H9 (cell line): Measurements from ENCODE around the gene ADAM11. TPM values are rescaled to one million over a fixed set of nuclear protein-coding genes. Genes with fewer than 3 reads are reported as not detected.

Source experiments
- DNase-seq: peaks from one replicate; pipeline ENCODE4 v3.0.0-alpha.2; 2017
- H2AFZ ChIP-seq: one replicate; pipeline ENCODE4 v1.6.1; 2013; ENCODE audit warnings: mild to moderate bottlenecking, low read length, control low read depth, moderate library complexity
- H2AK5ac ChIP-seq: 2 replicates; pipeline ENCODE4 v1.6.1; 2013; ENCODE audit warnings: low read length, control low read depth, mixed read lengths; ENCODE audit not compliant: insufficient read length
- H2BK120ac ChIP-seq: one replicate; pipeline ENCODE4 v1.6.1; 2013; ENCODE audit warnings: low read depth, mild to moderate bottlenecking, low read length, control low read depth, inconsistent platforms; ENCODE audit not compliant: poor library complexity, severe bottlenecking
- H2BK12ac ChIP-seq: 2 replicates; pipeline ENCODE4 v1.6.1; 2013; ENCODE audit warnings: low read length, control low read depth, mixed read lengths, low read depth; ENCODE audit not compliant: insufficient read length
- H2BK15ac ChIP-seq: 2 replicates; pipeline ENCODE4 v1.6.1; 2013; ENCODE audit warnings: low read depth, low read length, control low read depth
- H2BK20ac ChIP-seq: one replicate; pipeline ENCODE4 v1.6.1; 2013; ENCODE audit warnings: low read depth, mild to moderate bottlenecking, low read length, control low read depth, inconsistent platforms; ENCODE audit not compliant: poor library complexity, severe bottlenecking
- H2BK5ac ChIP-seq: 2 replicates; pipeline ENCODE4 v1.6.1; 2013; ENCODE audit warnings: low read length, control low read depth, mixed read lengths; ENCODE audit not compliant: insufficient read length
- H3K14ac ChIP-seq: 2 replicates; pipeline ENCODE4 v1.6.1; 2013; ENCODE audit warnings: low read length, control low read depth; ENCODE audit not compliant: insufficient read depth
- H3K18ac ChIP-seq: 2 replicates; pipeline ENCODE4 v1.6.1; 2013; ENCODE audit warnings: low read depth, mild to moderate bottlenecking, mixed read lengths, low read length, control low read depth; ENCODE audit not compliant: insufficient read length
- H3K23ac ChIP-seq: 2 replicates; pipeline ENCODE4 v1.6.1; 2013; ENCODE audit warnings: low read length, control low read depth, mixed read lengths, low read depth; ENCODE audit not compliant: insufficient read length
- H3K23me2 ChIP-seq: 2 replicates; pipeline ENCODE4 v1.6.1; 2013; ENCODE audit warnings: low read depth, mild to moderate bottlenecking, mixed read lengths, low read length, control low read depth; ENCODE audit not compliant: insufficient read length, poor library complexity, severe bottlenecking
- H3K27ac ChIP-seq: 2 replicates; pipeline ENCODE4 v1.5.1; 2013; ENCODE audit warnings: low read length, control low read depth, mixed read lengths, low read depth; ENCODE audit not compliant: insufficient read length
- H3K27me3 ChIP-seq: 2 replicates; pipeline ENCODE4 v1.6.1; 2013; ENCODE audit warnings: low read length, control low read depth, inconsistent platforms; ENCODE audit not compliant: insufficient read depth
- H3K4ac ChIP-seq: 2 replicates; pipeline ENCODE4 v1.6.1; 2013; ENCODE audit warnings: low read depth, mild to moderate bottlenecking, control low read depth, inconsistent platforms, low read length, moderate library complexity
- H3K4me1 ChIP-seq: 2 replicates; pipeline ENCODE4 v1.6.1; 2013; ENCODE audit warnings: low read length, control low read depth, inconsistent platforms; ENCODE audit not compliant: insufficient read depth
- H3K4me2 ChIP-seq: 2 replicates; pipeline ENCODE4 v1.6.1; 2013; ENCODE audit warnings: low read length, control low read depth, mixed read lengths; ENCODE audit not compliant: insufficient read length, insufficient read depth
- H3K56ac ChIP-seq: 2 replicates; pipeline ENCODE4 v1.6.1; 2013; ENCODE audit warnings: low read depth, mild to moderate bottlenecking, mixed read lengths, low read length, control low read depth; ENCODE audit not compliant: insufficient read length
- H3K79me1 ChIP-seq: 2 replicates; pipeline ENCODE4 v1.6.1; 2013; ENCODE audit warnings: low read depth, mild to moderate bottlenecking, moderate library complexity, low read length, control low read depth, inconsistent platforms; ENCODE audit not compliant: insufficient read depth, poor library complexity, severe bottlenecking
- H3K79me2 ChIP-seq: 2 replicates; pipeline ENCODE4 v1.6.1; 2013; ENCODE audit warnings: low read length, control low read depth, inconsistent platforms; ENCODE audit not compliant: insufficient read depth
- H3K9ac ChIP-seq: 2 replicates; pipeline ENCODE4 v1.6.1; 2013; ENCODE audit warnings: low read length, control low read depth, mixed read lengths; ENCODE audit not compliant: insufficient read length; ENCODE audit errors: extremely low read depth
- H3K9me3 ChIP-seq: one replicate; pipeline ENCODE4 v1.6.1; 2013; ENCODE audit warnings: low read depth, low read length, inconsistent platforms; ENCODE audit not compliant: control insufficient read depth
- H3T11ph ChIP-seq: one replicate; pipeline ENCODE4 v1.6.1; 2013; ENCODE audit warnings: mild to moderate bottlenecking, low read length, control low read depth, inconsistent platforms
- H4K20me1 ChIP-seq: one replicate; pipeline ENCODE4 v1.6.1; 2013; ENCODE audit not compliant: control insufficient read depth, insufficient read length, insufficient read depth
- H4K5ac ChIP-seq: 2 replicates; pipeline ENCODE4 v1.6.1; 2013; ENCODE audit warnings: low read depth, mild to moderate bottlenecking, mixed read lengths, low read length, control low read depth; ENCODE audit not compliant: insufficient read length
- H4K8ac ChIP-seq: replicated peaks from 2 replicates; pipeline ENCODE4 v1.6.1; 2013; ENCODE audit warnings: low read length, control low read depth, mixed read lengths, low read depth; ENCODE audit not compliant: insufficient read length
- H4K91ac ChIP-seq: 2 replicates; pipeline ENCODE4 v1.6.1; 2013; ENCODE audit warnings: low read depth, mild to moderate bottlenecking, moderate library complexity, mixed read lengths, low read length, control low read depth; ENCODE audit not compliant: insufficient read length
- H3K27ac Mint-ChIP-seq, 3 experiments: 2 replicates in 2 of 3; 3 replicates in 1 of 3; pipeline ENCODE4 v1.8.0; 2020 to 2021; ENCODE audit warnings: mixed read lengths in 3 of 3, mild to moderate bottlenecking in 1 of 3, moderate library complexity in 1 of 3
- H3K27me3 Mint-ChIP-seq: 2 replicates; pipeline ENCODE4 v1.8.0; 2021; ENCODE audit warnings: low read depth, mild to moderate bottlenecking, moderate library complexity, mixed read lengths
- H3K36me3 Mint-ChIP-seq, 3 experiments: 2 replicates in 2 of 3; 3 replicates in 1 of 3; pipeline ENCODE4 v1.8.0; 2020 to 2021; ENCODE audit warnings: low read depth in 3 of 3, mixed read lengths in 3 of 3; ENCODE audit not compliant: insufficient read depth in 1 of 3
- H3K4me1 Mint-ChIP-seq, 2 experiments: 2 replicates each; pipeline ENCODE4 v1.8.0; 2020; ENCODE audit warnings: mixed read lengths in 2 of 2
- H3K4me3 Mint-ChIP-seq, 2 experiments: 2 replicates in 1 of 2; 3 replicates in 1 of 2; pipeline ENCODE4 v1.8.0; 2020 to 2021; ENCODE audit warnings: mild to moderate bottlenecking in 2 of 2, mixed read lengths in 2 of 2, moderate library complexity in 1 of 2
- H3K9me3 Mint-ChIP-seq, 2 experiments: 2 replicates in 1 of 2; 3 replicates in 1 of 2; pipeline ENCODE4 v1.8.0; 2020; ENCODE audit warnings: mild to moderate bottlenecking in 2 of 2, mixed read lengths in 2 of 2, moderate library complexity in 1 of 2
- CTCF ChIP-seq: fragments of 200-600 bp; sonication (generic); conservative IDR thresholded peaks from 3 replicates; pipeline ENCODE4 v1.8.0; 2021; ENCODE audit warnings: antibody characterized with exemption, mild to moderate bottlenecking
- WGBS: extraction: QIAGEN DNeasy Blood & Tissue Kit; methylation state at CpG from one replicate; pipeline ENCODE4 v1.1.7; 2013; ENCODE audit warnings: missing lambda C conversion rate, low lambda C conversion rate, mixed read lengths; ENCODE audit not compliant: insufficient read length; ENCODE audit errors: extremely low coverage; 5-methylcytosine and 5-hydroxymethylcytosine counted together
- total RNA-seq: library from RNA; stranded (reverse); gene quantifications from 2 replicates; pipeline ENCODE4 v1.2.1, GENCODE V29; 2021

The ADAM11 gene
- total RNA-seq, 1 experiment from 2014 or later: 4.6 TPM

GRCh38 chr17:44752953-44753861 lies 5.6 kb upstream of the ADAM11 start:
- TF ChIP-seq CTCF: no peak
- no peak overlapping the region for H2BK120ac ChIP-seq
- H2BK20ac ChIP-seq: no peak overlapping the region
- no peak overlapping the region for H2BK12ac ChIP-seq
- H2BK5ac ChIP-seq: no peak overlapping the region
- Mint-ChIP-seq H3K27me3 (peaks cover 42% of the 10 kb centered on the region), H3K9me3 (no peaks in the 10 kb centered on the region), H3K4me1 (peaks cover 1 to 2% of the 10 kb centered on the region in 2 experiments; a peak in 2 of 4 replicates), H3K27ac (no peak overlapping the region; a peak in 1 of 7 replicates), H3K36me3 (peaks cover 14 to 28% (median 25%) of the 10 kb centered on the region in 3 experiments; a peak in 6 of 7 replicates), H3K4me3 (no peak overlapping the region)
- H3K9ac ChIP-seq: no peak overlapping the region
- WGBS: no CpG with 5 or more reads among the region's 17 CpGs
- H3K79me1 ChIP-seq: no peaks in the 10 kb centered on the region
- no peaks in the 10 kb centered on the region for H3K79me2 ChIP-seq
- no peak overlapping the region for H3K56ac ChIP-seq
- H3T11ph ChIP-seq: no peak overlapping the region
- H3K18ac ChIP-seq: no peak overlapping the region
- H2AFZ ChIP-seq: no peak overlapping the region
- H4K5ac ChIP-seq: no peak overlapping the region
- no peak overlapping the region for H4K8ac ChIP-seq
- H3K14ac ChIP-seq: no peak overlapping the region
- no peak overlapping the region for H4K91ac ChIP-seq
- H3K23ac ChIP-seq: no peak overlapping the region
- no peak overlapping the region for H3K4me2 ChIP-seq
- H3K27me3 ChIP-seq: peaks cover 14% of the 10 kb centered on the region
- no peak overlapping the region for H3K4ac ChIP-seq
- peaks cover under 1% of the 10 kb centered on the region for H3K23me2 ChIP-seq
- no peak overlapping the region for H2AK5ac ChIP-seq
- H2BK15ac ChIP-seq: no peak overlapping the region
- H3K27ac ChIP-seq: no peak overlapping the region
- no peaks in the 10 kb centered on the region for H4K20me1 ChIP-seq
- no peak for DNase-seq
- no peaks in the 10 kb centered on the region for H3K9me3 ChIP-seq
- no peaks in the 10 kb centered on the region for H3K4me1 ChIP-seq
